SIG-M5 treated with dmso at 0.1 percent for 504 hours (cell line): ENCODE measurements around the gene TIRAP.
A peak's percentile ranks its signal among the peaks of the same experiment; 100 is the strongest.
"Not testable (repeated sequence)": the region's sequence is repeated elsewhere in the genome, so short reads cannot be mapped to it uniquely, and the experiment has no call there.

Experiments used
- DNase-seq: peaks from one replicate; lab custom pipeline; 2025; ENCODE audit not compliant: unreplicated experiment; lab: John Stamatoyannopoulos, UW

The TIRAP gene, protein sequence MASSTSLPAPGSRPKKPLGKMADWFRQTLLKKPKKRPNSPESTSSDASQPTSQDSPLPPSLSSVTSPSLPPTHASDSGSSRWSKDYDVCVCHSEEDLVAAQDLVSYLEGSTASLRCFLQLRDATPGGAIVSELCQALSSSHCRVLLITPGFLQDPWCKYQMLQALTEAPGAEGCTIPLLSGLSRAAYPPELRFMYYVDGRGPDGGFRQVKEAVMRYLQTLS

DNA sequence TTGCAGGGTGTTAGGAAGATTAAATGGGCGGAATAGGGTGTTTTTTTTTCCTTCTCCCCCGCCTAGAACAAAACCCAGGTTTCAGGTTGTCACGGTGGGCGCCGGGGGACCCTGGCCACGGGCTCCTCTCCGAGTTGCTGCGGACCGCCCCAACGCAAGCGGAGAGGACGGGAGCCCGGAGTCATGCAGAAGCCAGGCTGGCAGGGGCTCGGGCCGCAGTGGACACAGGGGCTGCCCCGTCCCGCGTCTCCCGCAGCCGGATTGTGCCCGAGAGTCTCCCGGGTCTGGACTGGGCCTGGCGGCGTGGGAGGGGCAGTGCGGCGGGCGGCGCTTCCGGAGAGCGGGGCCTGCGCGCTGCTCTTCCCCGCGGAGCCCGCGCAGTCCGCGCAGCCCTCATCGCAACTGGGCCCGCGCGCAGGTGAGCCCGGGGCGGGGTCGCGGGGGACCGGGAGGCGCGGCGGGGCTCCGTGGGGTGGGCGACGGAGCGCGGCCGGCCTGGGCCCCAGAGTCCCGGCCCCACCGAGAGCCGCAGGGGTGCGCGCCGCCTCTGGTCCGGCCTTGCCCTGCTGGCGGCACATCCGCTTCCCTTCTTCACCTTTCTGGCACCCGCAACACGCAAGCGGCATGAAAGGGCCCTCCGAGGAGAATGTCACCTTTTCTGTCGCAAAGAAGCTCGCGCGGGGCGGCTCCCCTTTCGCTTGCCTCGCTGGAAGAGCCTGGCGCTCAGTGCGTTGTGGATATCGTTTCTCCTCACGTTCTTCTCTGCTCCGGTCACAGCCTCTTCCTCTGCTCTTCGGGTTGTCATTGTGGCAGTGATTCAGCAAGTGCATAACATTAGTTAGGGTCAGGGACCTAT is at the start of gene TIRAP:
TIRAP (plus strand) TSS at position 358 of the 856 bp plus-strand sequence. CDS start 7,802 bp downstream, outside the sequence.
- DNase-seq: peak; percentile 55

- no peak for DNase-seq
Measured at GRCh38 chr11:126233391-126233790, 49.5 kb upstream of the TIRAP start.

DNA sequence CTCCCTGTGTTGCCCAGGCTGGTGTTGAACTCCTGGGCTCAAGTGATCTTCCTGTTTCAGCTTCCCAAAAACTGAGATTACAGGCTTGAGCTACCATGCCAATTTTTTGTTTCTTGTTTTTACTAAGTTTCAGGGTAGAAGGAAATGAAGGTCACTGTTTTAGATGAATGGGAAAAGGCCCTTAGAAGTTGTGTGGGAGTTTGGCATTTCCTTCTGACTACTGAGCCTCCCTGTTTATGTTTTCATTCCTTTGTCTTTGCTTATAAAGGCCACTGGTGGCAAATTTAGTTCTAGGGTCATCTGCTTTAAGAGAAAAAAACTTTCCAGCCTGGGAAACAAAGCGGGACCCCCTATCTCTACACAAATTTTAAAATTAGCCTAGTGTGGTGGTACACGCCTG is 36.3 kb upstream of the TIRAP start:
- DNase-seq: no peak

DNA sequence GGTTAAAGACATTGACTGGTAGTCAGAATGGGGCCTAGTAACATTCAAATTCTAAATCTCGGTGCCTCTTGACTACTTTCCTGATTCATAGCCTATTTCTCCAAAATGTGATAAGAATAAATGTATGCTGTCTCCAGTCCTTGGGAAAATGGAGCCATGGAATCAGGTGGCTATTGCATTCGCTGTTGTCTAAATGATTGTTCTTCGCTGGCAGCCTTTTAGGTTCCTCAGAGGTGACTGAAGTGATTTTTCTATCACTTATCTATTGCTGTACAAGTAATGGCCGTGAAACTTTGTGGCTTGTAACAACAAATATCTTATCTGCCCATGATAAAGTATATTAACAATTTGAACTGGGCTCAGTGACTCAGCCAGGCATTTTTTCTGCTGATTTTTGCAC is 29.6 kb upstream of the TIRAP start:
- DNase-seq: no peak

DNA sequence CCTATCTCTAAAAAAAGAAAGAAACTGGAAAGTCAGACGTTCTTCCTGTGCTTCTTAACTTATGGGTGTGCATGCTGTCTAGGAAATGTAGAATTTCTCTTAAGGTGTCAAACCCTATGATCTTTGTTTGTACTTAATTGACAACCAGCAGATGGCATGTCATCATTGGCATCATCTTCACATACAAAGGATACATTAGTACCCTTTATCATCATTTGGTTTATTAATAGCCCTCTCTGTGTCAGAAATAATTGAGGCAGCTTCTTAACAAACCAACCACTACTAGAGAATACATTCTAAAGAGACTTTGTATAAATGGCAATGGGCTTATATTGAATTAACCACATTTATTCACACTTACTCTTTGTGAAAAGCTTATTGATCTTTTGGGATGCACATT is 28.1 kb upstream of the TIRAP start:
- DNase-seq: no peak

DNA sequence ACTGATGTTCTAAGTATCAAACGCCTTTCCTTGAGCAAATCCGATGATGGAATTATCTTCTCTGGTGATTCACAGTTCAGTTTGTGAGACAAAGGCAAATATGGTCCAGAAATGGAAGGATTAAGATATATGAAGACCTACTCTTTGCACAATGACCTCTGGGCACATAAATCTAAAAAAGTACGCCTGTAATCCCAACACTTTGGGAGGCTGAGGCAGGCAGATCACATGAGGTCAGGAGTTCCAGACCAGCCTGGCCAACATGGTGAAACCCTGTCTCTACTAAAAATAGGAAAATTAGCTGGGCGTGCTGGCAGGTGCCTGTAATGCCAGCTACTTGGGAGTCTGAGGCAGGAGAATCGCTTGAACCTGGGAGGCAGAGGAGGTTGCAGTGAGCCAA is 27.4 kb upstream of the TIRAP start:
- DNase-seq: not testable (repeated sequence)

DNA sequence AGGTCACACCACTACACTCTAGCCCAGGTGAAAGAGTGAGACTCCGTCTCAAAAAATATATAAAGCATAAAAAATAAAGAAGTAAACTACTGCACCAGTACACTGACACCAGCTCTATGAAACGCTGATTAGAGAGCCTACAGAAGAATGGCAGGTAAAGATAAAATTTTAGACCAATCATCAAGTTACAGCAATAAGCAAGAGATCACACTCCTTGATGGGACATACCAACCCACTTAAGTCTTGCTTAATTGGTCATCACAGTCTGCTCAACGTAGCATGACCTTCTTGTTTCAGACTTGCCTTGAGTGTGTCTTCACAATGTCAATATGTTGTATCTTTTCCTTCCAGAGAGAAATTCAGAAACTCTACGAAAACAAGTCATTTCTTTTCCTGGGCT is 26.7 kb upstream of the TIRAP start:
- no peak for DNase-seq

- no peak for DNase-seq
Measured at GRCh38 chr11:126257144-126257543, 25.7 kb upstream of the TIRAP start.

DNA sequence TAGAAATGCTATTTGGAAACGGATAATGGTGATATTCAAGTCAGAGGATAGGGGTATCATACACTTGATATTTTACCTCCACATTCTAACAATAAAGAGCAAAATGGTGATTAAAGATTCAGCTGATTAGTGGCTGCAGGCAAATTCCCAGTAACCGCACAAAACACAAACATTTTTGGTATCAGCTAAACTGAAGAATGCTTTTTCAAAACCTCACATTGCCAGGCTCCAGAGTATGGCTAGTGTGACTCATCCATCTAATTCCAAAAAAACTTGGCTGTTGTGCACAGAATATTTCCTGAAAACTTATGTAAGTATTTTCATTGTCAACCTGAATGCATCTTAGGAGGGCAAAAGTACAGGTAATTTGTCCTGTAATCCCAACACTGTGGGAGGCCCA is 25.1 kb upstream of the TIRAP start:
- DNase-seq: no peak

- no peak for DNase-seq
Measured at GRCh38 chr11:126262216-126262615, 20.7 kb upstream of the TIRAP start.

DNA sequence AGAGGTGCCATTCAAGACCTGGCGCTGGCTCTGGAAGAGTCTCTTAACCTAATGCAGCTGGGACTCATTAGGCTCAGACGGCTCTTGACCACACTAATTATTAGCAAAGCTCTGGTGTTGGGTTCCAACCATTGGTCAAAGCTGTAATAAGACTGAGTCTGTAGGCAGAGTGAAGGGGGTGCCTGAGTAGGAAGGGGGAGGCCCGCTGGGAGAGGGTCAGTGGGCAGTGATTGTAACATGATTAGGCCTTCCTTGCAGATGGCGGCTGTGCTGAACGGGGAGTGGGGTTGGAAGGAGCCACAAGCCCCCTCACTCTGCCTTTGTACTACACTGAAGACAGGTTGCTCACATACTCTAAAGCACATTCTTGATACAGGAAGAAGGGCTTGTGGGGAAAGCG is 19.4 kb upstream of the TIRAP start:
- DNase-seq: no peak

DNA sequence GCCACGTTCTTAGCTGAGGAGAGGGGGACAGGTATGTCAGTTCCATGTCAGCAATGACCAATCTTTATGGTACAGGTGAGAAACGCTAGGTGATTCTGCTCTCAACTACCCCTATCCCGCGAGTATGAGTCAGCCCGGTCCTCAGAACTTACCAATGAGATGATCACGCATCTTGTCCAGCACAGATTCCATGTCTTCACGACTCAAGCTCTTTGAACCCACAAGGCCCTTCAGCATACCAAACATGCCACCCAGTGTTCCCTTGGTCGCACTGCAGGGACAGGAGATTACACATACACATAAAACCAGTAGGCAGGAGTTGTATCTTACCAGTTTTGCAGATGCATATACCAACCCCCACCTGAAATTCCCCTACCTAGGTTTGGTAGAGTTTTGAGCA is 17.1 kb upstream of the TIRAP start:
- DNase-seq: no peak

DNA sequence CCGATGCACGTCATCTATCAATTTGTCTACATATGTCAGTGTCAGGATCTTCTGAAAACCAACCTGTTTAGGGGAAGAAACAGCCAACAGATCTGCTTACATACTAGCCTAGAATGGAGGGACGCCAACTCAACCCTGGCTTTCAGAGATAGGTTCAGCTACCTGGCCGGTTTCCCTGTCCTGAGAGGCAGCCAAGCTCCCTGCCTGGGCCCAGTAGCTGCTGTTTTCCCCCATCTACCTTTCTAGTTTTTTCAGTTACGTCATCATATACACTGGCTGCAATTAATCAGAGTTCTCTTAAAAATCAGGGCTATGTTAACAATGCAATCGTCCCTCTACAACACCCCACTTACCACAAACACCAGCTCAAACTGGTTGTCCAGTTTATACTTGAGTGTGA is 15.2 kb upstream of the TIRAP start:
- no peak for DNase-seq

GRCh38 chr11:126268361-126268707 is 14.6 kb upstream of the TIRAP start:
- DNase-seq: no peak

- DNase-seq: peak; percentile 96
Measured at GRCh38 chr11:126268708-126269579, 13.9 kb upstream of the TIRAP start, which contains the start of the genes FOXRED1 and SRPRA. FOXRED1 (plus strand) TSS chr11:126269154; CDS start chr11:126269207, 53 bp downstream. SRPRA (minus strand) TSS chr11:126268895; CDS start chr11:126268804, 91 bp downstream.

DNA sequence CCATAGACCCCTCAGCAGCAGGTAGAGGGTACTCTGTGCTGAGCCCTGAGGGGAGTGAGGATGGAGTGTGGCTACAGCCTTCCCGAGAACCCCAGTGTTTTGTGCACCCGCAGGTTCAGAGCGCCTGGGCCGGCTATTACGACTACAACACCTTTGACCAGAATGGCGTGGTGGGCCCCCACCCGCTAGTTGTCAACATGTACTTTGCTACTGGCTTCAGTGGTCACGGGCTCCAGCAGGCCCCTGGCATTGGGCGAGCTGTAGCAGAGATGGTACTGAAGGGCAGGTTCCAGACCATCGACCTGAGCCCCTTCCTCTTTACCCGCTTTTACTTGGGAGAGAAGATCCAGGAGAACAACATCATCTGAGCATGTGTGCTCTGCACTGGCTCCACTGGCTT is 5.6 kb upstream of the TIRAP start:
- DNase-seq: no peak

DNA sequence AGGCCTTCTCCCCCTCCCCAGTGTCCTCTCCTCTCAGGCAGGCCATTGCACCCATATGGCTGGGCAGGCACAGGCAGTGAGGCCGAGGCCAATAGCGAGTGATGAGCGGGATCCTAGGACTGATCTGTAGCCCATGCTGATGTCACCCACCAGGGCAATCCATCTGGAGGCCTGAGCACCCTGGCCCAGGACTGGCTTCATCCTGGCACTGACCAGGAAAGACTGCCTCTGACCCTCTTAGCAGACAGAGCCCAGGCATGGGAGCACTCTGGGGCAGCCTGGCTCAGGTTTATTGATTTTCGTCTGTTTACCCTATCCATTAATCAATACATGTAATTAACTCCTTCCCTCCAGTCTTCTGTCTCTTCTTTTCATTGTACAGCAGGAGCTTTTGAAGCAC is 5.1 kb upstream of the TIRAP start:
- no peak for DNase-seq

DNA sequence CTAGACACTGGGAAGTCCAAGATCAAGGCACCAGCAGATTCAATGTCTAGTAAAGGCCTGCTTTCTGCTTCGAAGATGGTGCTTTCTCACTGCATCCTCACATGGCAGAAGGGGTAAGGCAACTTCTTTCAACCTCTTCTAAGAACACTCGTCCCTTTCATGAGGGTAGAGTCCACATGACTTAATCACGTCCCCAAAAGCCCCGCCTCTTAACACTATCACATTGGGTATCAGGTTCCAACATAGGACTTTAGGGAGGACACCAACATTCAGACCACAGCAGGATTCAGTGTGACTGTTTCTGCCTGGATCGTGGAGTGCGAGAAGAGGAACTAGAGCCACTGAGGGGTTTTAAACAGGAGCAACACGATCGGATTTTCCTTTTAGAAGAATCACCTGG is 3.7 kb upstream of the TIRAP start:
- no peak for DNase-seq

- DNase-seq: peak; percentile 7
Measured at GRCh38 chr11:126280595-126280994, 2.3 kb upstream of the TIRAP start.

DNA sequence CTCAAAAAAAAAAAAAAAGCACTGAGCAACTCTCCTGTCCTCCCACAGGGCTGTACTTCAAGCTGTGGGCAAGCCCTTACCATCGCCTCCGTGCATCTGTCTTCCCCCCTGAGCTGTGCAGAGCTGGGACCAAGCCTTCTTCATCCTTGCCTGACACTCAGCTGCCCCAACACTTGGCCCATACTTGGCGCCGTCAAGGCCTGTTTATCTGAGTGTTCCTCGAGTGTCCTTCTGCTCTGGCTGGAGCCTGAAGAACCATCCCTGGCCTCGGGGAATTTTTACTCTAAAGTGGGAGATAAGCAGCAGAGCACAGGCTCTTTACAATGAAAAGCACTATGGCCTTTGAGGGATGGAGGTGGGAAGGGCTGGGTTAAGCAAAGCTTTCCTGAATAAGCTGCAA is 1.6 kb upstream of the TIRAP start:
- DNase-seq: no peak

GRCh38 chr11:126281666-126282175 is 1.2 kb upstream of the TIRAP start:
- DNase-seq: no peak
